NT2/D1 (cell line): Measurements from ENCODE around the gene DOCK10.

Experiments
- DNase-seq: peaks from one replicate; pipeline ENCODE4 v3.0.0-alpha.2; 2011; ENCODE audit warnings: low read depth, low spot score
- H3K27me3 ChIP-seq: 2 replicates; pipeline ENCODE4 v1.6.0; 2011; ENCODE audit warnings: mild to moderate bottlenecking; ENCODE audit not compliant: insufficient read length, insufficient read depth
- H3K36me3 ChIP-seq: 2 replicates; pipeline ENCODE4 v1.6.1; 2011; ENCODE audit warnings: mild to moderate bottlenecking, low read length, mixed read lengths; ENCODE audit not compliant: insufficient read depth, insufficient read length
- H3K4me1 ChIP-seq: 2 replicates; pipeline ENCODE4 v1.5.1; 2011; ENCODE audit not compliant: insufficient read depth, insufficient read length
- H3K4me3 ChIP-seq: 2 replicates; pipeline ENCODE4 v1.5.1; 2011; ENCODE audit warnings: low read depth; ENCODE audit not compliant: insufficient read length
- H3K9ac ChIP-seq: 2 replicates; pipeline ENCODE4 v1.6.0; 2011; ENCODE audit warnings: low read depth; ENCODE audit not compliant: insufficient read length
- H3K9me3 ChIP-seq: 2 replicates; pipeline ENCODE4 v1.5.1; 2011; ENCODE audit warnings: mild to moderate bottlenecking, low read length; ENCODE audit not compliant: insufficient read depth
- SUZ12 ChIP-seq: IDR thresholded peaks from 2 replicates; pipeline ENCODE4 v1.6.1; 2011; ENCODE audit not compliant: insufficient read length, insufficient read depth; ENCODE audit errors: extremely low read depth
- YY1 ChIP-seq: IDR thresholded peaks from 2 replicates; pipeline ENCODE4 v1.6.1; 2011; ENCODE audit not compliant: insufficient read length, insufficient read depth
- ZNF274 ChIP-seq: IDR thresholded peaks from 2 replicates; pipeline ENCODE4 v1.6.1; 2011; ENCODE audit warnings: mild to moderate bottlenecking, low read depth, low read length

Gene DOCK10

GRCh38 chr2:225002656-225003045 lies 39.6 kb downstream of the DOCK10 start:
- no peaks in the 10 kb centered on the region for H3K27me3 ChIP-seq
- H3K4me3 ChIP-seq: no peak overlapping the region
- TF ChIP-seq SUZ12 (no peak), ZNF274 (no peak), YY1 (no peak)
- H3K36me3 ChIP-seq: no peaks in the 10 kb centered on the region
- H3K9ac ChIP-seq: no peak overlapping the region
- H3K4me1 ChIP-seq: no peaks in the 10 kb centered on the region
- no peaks in the 10 kb centered on the region for H3K9me3 ChIP-seq
- DNase-seq: no peak

- no peak overlapping the region for H3K4me3 ChIP-seq
- H3K9ac ChIP-seq: no peak overlapping the region
- no peaks in the 10 kb centered on the region for H3K4me1 ChIP-seq
- H3K9me3 ChIP-seq: no peaks in the 10 kb centered on the region
- H3K27me3 ChIP-seq: no peaks in the 10 kb centered on the region
- no peaks in the 10 kb centered on the region for H3K36me3 ChIP-seq
- DNase-seq: peak; percentile 50
- TF ChIP-seq SUZ12: no peak
- no peak for TF ChIP-seq YY1
- no peak for TF ChIP-seq ZNF274
These were observed 40.1 kb downstream of the DOCK10 start for GRCh38 chr2:225002039-225002655.

- DNase-seq: no peak
- Histone ChIP-seq H3K4me1 (no peaks in the 10 kb centered on the region), H3K4me3 (no peak overlapping the region), H3K9ac (no peak overlapping the region), H3K36me3 (no peaks in the 10 kb centered on the region), H3K27me3 (no peaks in the 10 kb centered on the region), H3K9me3 (no peaks in the 10 kb centered on the region)
- TF ChIP-seq YY1: no peak
- TF ChIP-seq SUZ12: no peak
- TF ChIP-seq ZNF274: no peak
These were observed 42.5 kb downstream of the DOCK10 start for GRCh38 chr2:224999754-225000153.

- no peak overlapping the region for H3K4me3 ChIP-seq
- TF ChIP-seq ZNF274 (no peak), SUZ12 (no peak), YY1 (no peak)
- H3K4me1 ChIP-seq: no peaks in the 10 kb centered on the region
- H3K36me3 ChIP-seq: no peaks in the 10 kb centered on the region
- H3K9ac ChIP-seq: no peak overlapping the region
- no peaks in the 10 kb centered on the region for H3K9me3 ChIP-seq
- H3K27me3 ChIP-seq: no peaks in the 10 kb centered on the region
- DNase-seq: no peak
These were observed 42.9 kb downstream of the DOCK10 start for GRCh38 chr2:224999321-224999720.

GRCh38 chr2:224997802-224998201 lies 44.5 kb downstream of the DOCK10 start:
- Histone ChIP-seq H3K36me3 (no peaks in the 10 kb centered on the region), H3K4me3 (no peak overlapping the region), H3K27me3 (no peaks in the 10 kb centered on the region), H3K4me1 (no peaks in the 10 kb centered on the region), H3K9me3 (no peaks in the 10 kb centered on the region), H3K9ac (no peak overlapping the region)
- TF ChIP-seq SUZ12 (no peak), ZNF274 (no peak), YY1 (no peak)
- no peak for DNase-seq

- H3K9me3 ChIP-seq: no peaks in the 10 kb centered on the region
- no peaks in the 10 kb centered on the region for H3K27me3 ChIP-seq
- no peaks in the 10 kb centered on the region for H3K4me1 ChIP-seq
- no peak overlapping the region for H3K4me3 ChIP-seq
- DNase-seq: no peak
- no peak overlapping the region for H3K9ac ChIP-seq
- no peaks in the 10 kb centered on the region for H3K36me3 ChIP-seq
- TF ChIP-seq YY1: no peak
- no peak for TF ChIP-seq SUZ12
- no peak for TF ChIP-seq ZNF274
These were observed 46.8 kb downstream of the DOCK10 start for GRCh38 chr2:224995419-224995818.

- DNase-seq: no peak
- H3K27me3 ChIP-seq: no peaks in the 10 kb centered on the region
- H3K4me3 ChIP-seq: no peak overlapping the region
- no peaks in the 10 kb centered on the region for H3K36me3 ChIP-seq
- no peaks in the 10 kb centered on the region for H3K9me3 ChIP-seq
- no peak overlapping the region for H3K9ac ChIP-seq
- H3K4me1 ChIP-seq: no peaks in the 10 kb centered on the region
- TF ChIP-seq ZNF274: no peak
- TF ChIP-seq YY1: no peak
- TF ChIP-seq SUZ12: no peak
These were observed 47.9 kb downstream of the DOCK10 start for GRCh38 chr2:224994242-224994823.
